Activated T-cell treated with anti-CD3 and anti-CD28 coated beads for 24 hours (primary cell): ENCODE results near the gene ATP10A.
"Not testable (repeated sequence)": the region's sequence is repeated elsewhere in the genome, so short reads cannot be mapped to it uniquely, and the experiment has no call there.

Experiments used
- DNase-seq: peaks from one replicate; pipeline ENCODE4 v3.0.0-alpha.2; 2020; ENCODE audit warnings: low read depth

ATP10A gene

DNA sequence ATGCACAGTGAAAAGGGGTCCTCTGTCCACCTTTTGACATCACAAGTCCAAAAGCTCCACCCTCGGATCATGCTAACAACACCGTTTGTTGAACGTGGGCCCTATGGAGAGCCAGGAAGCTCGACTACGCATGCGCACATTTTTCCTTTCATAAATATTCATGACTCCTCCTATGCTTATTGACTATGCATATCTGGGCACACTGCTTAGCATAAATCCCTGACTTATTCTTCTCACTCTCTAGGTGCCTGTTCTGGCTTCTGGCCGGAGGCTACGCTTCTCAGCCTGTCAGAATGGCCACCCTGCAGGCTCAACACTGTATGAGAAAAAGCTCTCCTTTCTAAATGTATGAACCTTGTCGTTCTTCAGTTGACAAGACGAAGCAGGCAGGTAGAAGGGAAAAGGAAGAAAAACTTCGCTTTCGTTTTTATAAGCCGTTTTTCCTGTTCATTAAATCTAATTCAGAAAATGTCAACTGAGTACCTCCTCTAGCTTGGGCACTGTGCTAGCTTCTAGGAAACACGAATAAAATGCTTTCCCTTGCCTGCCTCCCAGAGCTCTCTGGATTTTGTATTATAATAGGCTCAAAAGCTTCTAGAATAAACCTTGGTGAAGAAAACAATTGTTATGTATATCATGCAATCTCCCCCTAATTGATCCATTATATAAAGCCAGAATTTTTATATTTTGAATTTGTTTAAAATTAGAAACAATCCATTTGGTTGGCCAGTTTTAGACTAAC, 207.7 kb downstream of the ATP10A start:
- DNase-seq: no peak

DNA sequence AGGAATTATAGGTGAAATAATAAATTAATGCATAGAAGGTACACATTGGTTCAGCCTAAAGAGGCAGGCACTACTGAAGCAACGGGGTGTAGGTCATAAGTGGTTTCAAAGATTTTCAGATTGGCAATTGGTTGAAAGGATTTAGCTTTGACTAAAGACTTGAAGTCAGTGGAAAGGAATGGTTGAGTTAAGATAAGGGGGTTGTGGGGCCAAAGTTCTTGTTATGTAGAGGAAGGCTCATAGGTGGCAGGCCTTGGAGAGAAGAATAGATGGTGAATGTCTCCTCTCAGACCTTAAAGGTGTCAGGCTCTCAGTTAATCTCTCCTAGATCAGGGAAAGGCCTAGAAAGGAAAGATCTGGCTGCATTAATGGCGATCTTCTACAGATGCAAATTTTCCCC, 209.8 kb downstream of the ATP10A start:
- no peak for DNase-seq

DNA sequence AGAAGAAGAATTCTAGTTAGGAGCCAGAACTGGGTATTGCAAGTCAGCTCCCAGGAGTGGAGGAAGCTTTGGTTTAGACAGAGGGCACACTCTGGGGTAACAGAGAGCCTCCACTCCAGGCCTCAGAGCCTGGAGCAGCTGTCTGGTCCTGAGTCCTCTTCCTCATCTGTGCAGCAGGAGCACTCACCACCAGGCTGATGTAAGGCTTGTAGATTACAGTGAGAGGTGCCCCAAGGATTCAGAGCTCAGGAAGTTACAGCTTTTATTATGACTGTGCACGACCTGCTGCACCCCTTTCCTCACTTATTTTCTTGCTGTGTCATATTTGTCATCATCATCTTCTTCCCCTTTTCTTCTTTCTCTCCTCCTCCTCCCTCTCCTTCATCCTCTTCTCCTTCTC, 210.4 kb downstream of the ATP10A start:
- DNase-seq: no peak

DNA sequence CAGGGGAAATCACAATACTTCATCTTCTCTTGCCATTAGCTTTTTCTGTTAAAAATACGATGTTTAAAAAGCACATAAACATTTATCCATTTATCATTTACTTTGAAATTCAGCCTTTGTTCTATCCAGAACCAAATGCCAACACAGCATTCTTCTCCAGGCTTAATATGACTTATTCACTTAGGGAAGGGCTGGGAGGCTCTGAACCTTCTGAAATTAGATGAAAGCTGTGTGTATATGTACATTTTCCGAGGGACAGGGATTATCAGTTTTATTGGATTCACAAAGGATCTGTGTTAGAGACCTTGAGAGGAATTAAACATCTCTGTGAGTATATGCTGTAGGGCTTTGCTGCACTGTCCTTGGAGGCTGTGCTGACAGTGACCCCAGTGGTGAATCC, 213.7 kb downstream of the ATP10A start:
- no peak for DNase-seq

DNA sequence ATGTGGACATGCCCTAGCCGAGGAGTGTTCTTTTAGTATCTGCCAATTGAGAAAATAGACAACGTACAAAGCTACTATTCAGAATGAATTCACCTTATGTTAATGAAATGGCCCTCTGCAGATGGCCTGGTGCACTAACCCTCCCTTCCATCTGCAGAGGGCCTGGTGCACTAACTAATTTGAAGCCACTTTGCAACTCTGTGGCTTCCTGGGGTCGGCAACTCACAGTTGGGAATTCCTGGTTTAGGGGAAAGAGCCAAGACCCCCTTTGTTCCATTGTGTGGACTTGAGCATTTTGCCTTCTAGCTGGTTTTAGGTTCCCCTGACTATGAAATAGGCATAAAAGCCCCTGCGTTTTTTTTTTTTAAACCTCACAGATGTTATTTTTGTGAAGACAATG, 220.0 kb downstream of the ATP10A start:
- DNase-seq: no peak

DNA sequence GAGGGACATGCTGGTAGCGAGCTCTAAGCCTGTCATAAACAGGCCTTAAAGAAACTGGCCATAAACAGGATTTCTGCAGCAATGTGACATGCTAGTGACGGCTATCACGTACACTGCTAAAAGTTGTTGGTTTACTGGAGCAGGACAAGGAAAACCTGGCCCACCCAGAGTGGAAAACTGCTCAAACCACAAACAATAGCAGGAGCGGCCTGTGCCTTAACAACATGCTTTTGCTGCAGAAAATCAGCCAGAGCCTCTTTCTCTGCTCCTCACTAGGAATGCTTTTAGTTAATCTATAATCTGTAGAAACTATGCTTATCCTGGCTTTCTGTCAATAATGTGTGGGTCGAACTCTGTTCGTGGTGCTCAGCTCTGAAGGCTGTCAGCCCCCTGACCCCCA, 221.4 kb downstream of the ATP10A start:
- DNase-seq: no peak

DNA sequence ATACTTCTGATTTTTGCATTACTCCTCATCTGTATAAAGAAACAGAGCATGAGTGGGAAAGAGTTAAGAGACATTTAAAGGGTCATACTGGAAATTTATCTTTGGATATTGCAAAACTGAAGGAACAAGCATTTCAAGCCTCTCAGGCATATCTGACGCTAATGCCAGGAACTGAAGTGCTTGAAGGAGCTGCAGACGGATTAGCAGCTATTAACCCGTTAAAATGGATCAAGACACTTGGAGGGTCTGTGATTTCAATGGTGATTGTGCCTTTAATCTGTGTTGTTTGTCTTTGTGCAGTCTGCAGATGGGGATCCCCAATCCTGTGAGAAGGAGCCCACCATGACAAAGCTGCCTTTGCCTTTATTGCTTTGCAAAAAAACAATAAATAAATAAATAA, 221.8 kb downstream of the ATP10A start:
- DNase-seq: no peak

DNA sequence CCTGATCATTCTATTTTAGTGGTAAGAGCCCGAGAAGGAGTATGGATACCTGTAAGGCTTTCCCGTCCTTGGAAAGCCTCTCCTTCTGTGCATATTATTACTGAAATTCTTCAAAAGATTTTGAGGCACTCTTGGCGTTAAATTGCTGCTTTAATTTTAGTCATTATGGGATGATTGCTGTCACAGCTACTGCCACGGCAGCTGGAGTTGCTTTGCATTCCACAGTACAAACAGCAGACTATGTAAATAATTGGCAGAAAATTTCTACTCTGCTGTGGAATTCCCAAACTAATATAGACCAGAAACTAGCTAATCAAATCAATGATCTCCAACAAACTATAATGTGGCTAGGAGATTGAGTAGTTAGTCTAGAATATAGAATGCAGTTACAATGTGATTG, 222.2 kb downstream of the ATP10A start:
- not testable (repeated sequence) for DNase-seq

DNA sequence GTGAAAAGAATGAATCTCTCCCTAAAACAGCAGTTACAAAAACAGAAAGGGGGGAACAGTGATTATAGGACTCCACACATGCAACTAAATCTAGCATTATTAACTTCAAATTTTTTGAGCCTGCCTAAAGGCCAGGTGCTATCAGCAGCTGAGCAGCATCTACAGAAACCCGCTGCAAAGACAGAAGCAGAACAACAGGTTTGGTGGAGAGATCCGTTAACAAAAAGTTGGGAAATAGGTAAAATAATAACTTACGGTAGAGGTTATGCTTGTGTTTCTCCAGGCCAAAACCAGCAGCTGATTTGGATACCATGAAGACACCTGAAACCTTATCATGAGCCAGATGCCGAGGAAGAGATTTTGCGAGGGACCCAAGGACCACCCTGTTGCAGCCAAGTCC, 222.7 kb downstream of the ATP10A start:
- DNase-seq: no peak

DNA sequence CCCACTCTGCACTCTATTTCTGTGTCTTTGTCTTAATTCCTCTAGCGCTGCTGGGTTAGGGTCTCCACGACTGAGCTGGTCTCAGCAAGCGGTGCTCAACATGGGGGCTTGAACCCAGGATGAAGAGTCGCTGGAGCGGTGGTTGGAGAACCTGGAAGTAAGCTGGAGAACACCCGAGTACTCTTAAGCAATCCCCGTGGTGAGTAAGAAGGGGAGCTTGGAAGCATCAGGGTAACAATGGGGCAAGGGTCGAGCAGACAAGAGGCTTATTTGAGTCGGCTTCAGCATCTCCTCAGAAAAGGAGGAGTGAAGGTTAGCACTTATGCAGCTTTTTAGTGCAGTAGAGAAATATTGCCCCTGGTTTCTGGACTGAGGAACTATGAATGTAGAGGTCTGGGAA, 226.6 kb downstream of the ATP10A start:
- DNase-seq: not testable (repeated sequence)

DNA sequence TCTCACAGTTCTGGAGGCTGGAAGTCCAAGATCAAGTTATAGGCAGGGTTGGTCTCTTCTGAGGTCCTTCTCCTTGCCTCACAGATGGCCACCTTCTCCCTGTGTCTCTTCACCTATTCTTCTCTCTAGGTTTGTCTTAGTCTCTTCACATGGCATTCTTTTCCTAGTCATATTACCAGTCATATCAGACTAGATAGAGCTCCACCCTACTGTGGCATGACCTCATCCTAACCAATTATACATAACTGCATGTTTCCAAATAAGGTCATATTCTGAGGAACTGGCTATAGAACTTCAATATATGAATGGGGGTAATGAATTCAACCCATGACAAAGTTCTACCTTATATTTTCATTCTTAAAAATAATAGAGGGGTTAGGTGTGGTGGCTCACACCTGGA, 227.9 kb downstream of the ATP10A start:
- DNase-seq: no peak

DNA sequence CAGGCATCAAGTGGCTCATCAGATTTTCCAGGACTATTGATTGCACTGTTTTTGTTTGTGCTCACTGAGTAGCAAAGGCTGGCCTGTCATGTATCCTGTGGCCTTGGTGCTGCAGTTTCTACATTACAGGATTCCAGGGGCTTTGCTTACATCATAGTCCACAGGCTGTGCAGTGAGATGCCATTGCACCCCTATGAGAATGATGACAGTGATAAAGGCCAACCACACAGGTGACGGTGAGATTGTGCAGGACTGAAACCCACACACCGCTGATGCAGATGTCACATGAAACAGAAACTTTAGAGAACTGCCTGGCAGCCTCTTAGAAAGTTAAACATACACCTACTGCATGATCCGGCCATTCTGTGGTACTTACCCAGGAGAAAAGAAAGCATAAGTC, 229.3 kb downstream of the ATP10A start:
- DNase-seq: no peak

DNA sequence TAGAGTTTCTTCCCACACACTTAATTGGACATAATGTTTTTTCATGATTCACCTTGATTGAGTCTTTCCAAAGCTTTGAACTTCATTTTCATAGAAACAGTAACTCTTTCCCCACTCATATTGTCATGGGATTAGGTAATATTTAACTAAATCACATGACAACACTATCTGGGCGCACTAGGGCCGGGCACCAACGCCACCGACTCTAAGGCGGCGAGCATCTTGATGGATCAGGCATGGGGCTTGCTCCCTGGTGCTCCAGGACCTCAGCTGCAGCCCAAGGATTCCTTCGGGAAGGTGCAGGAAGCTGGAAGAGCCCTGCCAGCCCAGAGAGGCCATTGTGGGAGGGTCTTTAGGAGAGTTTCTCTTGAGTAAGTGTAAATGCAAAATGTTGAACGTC, 231.2 kb downstream of the ATP10A start:
- no peak for DNase-seq
